ENCODE results near the gene AGAP5.
"Not testable (repeated sequence)": the region's sequence is repeated elsewhere in the genome, so short reads cannot be mapped to it uniquely, and the experiment has no call there.

The AGAP5 gene

GRCh38 chr10:73715179-73716156 is 17.6 kb upstream of the AGAP5 start:
- DNase-seq (ENCODE audit: low read depth in 1 of 2, low spot score in 1 of 2) = not testable (repeated sequence)

GRCh38 chr10:73714483-73714882 is 16.6 kb upstream of the AGAP5 start:
- not testable (repeated sequence) for DNase-seq (ENCODE audit: low read depth in 1 of 2, low spot score in 1 of 2)

- DNase-seq (ENCODE audit: low read depth in 1 of 2, low spot score in 1 of 2) = not testable (repeated sequence)
Measured at GRCh38 chr10:73713912-73714311, 16.0 kb upstream of the AGAP5 start.

- not testable (repeated sequence) for DNase-seq (ENCODE audit: low read depth in 1 of 2, low spot score in 1 of 2)
Measured at GRCh38 chr10:73711683-73712082, 13.8 kb upstream of the AGAP5 start.

GRCh38 chr10:73708122-73708521 is 10.2 kb upstream of the AGAP5 start:
- not testable (repeated sequence) for DNase-seq (ENCODE audit: low read depth in 1 of 2, low spot score in 1 of 2)

- not testable (repeated sequence) for DNase-seq (ENCODE audit: low read depth in 1 of 2, low spot score in 1 of 2)
Measured at GRCh38 chr10:73707628-73708027, 9.7 kb upstream of the AGAP5 start.

- DNase-seq (ENCODE audit: low read depth in 1 of 2, low spot score in 1 of 2) = not testable (repeated sequence)
Measured at GRCh38 chr10:73706488-73706887, 8.6 kb upstream of the AGAP5 start.

- not testable (repeated sequence) for DNase-seq (ENCODE audit: low read depth in 1 of 2, low spot score in 1 of 2)
Measured at GRCh38 chr10:73705506-73706072, 7.7 kb upstream of the AGAP5 start.

GRCh38 chr10:73703924-73704323 is 6.0 kb upstream of the AGAP5 start:
- not testable (repeated sequence) for DNase-seq (ENCODE audit: low read depth in 1 of 2, low spot score in 1 of 2)

GRCh38 chr10:73698819-73699218 is 910 bp upstream of the AGAP5 start:
- DNase-seq (ENCODE audit: low read depth in 1 of 2, low spot score in 1 of 2) = not testable (repeated sequence)

- not testable (repeated sequence) for DNase-seq (ENCODE audit: low read depth in 1 of 2, low spot score in 1 of 2)
Measured at GRCh38 chr10:73695302-73695701, 2.6 kb downstream of the AGAP5 start.

GRCh38 chr10:73690755-73691154 is 7.2 kb downstream of the AGAP5 start:
- not testable (repeated sequence) for DNase-seq (ENCODE audit: low read depth in 1 of 2, low spot score in 1 of 2)

GRCh38 chr10:73689596-73689995 is 8.3 kb downstream of the AGAP5 start:
- not testable (repeated sequence) for DNase-seq (ENCODE audit: low read depth in 1 of 2, low spot score in 1 of 2)

- not testable (repeated sequence) for DNase-seq (ENCODE audit: low read depth in 1 of 2, low spot score in 1 of 2)
Measured at GRCh38 chr10:73687641-73688040, 10.3 kb downstream of the AGAP5 start.

- not testable (repeated sequence) for DNase-seq (ENCODE audit: low read depth in 1 of 2, low spot score in 1 of 2)
Measured at GRCh38 chr10:73674546-73674945, 23.4 kb downstream of the AGAP5 start.

GRCh38 chr10:73668378-73668777 is 29.5 kb downstream of the AGAP5 start:
- DNase-seq (ENCODE audit: low read depth in 1 of 2, low spot score in 1 of 2) = not testable (repeated sequence)

- not testable (repeated sequence) for DNase-seq (ENCODE audit: low read depth in 1 of 2, low spot score in 1 of 2)
Measured at GRCh38 chr10:73666153-73666809, 31.6 kb downstream of the AGAP5 start.

- not testable (repeated sequence) for DNase-seq (ENCODE audit: low read depth in 1 of 2, low spot score in 1 of 2)
Measured at GRCh38 chr10:73665581-73665980, 32.3 kb downstream of the AGAP5 start.

- DNase-seq (ENCODE audit: low read depth in 1 of 2, low spot score in 1 of 2) = not testable (repeated sequence)
Measured at GRCh38 chr10:73664156-73665040, 33.5 kb downstream of the AGAP5 start.

GRCh38 chr10:73663621-73664020 is 34.3 kb downstream of the AGAP5 start:
- DNase-seq (ENCODE audit: low read depth in 1 of 2, low spot score in 1 of 2) = not testable (repeated sequence)
